Kidney capillary endothelial cell (primary cell): ENCODE measurements around the gene KISS1.

Experiments
- DNase-seq: peaks from one replicate; pipeline ENCODE4 v3.0.0-alpha.2; 2018; ENCODE audit warnings: low spot score

KISS1 gene

GRCh38 chr1:204154568-204155255 lies 41.6 kb downstream of the KISS1 start:
- DNase-seq, result no peak

- DNase-seq, result no peak
Measured at GRCh38 chr1:204153667-204154066, 42.6 kb downstream of the KISS1 start.

DNA sequence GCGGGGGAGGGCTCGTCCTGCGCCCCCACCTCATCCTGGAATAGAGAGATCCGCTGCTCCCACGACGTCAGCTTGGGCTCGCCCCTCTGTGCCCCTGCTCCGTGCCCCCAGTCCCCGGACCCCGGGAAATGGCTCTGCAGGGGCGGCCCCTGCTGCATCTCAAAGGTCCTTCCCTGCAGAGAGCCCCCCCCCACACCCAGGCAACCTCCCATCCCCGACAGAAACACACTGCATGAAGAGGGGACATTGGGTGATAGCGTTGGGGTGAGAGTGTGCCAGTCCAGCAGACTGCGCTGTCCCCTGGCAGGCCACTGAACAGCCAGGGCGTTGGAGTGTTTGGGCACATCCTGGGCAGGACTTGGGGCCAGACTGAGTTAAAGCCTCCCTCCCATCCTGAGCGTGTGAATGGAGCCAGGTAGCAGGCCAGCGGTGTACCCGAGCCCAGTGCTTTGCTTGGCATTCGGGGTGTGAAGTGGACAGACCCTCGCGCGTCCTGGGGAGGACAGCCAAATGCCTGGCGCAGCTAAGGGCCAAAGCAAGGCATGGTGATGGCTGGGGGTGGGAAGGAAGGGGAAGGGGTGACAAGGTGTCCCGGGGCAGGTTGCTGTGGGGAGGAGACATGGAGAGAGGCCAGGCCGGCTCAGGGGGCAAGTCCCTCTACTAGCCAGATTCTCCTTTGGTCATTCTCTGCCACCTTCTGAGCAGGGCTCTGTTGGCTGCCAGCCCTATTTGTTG lies 43.8 kb downstream of the KISS1 start:
- no peak for DNase-seq

- DNase-seq, result no peak
Measured at GRCh38 chr1:204151552-204152309, 44.6 kb downstream of the KISS1 start, which contains the start of gene ETNK2. Gene ETNK2, minus strand, starts transcription at chr1:204152044. Its CDS starts 192 bp downstream, at chr1:204151852.

GRCh38 chr1:204150702-204151551 lies 45.4 kb downstream of the KISS1 start:
- no peak for DNase-seq

GRCh38 chr1:204149635-204150565 lies 46.4 kb downstream of the KISS1 start:
- no peak for DNase-seq

DNA sequence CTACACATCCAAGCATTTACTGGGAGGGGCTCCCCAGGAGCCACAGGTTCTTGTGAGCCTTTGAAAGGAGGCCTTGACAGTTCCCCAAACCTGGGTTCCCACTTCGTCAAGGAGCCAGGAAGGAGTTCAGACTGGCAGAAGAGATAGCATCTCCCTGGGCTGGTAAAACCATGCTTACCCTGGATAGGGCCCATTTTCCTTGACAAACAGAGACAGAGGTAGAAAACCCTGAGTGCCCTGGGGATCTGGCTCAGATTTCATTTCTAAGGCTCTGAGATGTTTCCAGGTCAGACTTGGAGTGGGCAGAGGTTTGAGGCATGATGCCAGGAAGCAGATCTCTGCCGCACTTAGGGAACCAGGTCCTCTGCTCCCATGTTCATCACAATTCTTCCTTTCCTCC lies 47.2 kb downstream of the KISS1 start:
- DNase-seq, result no peak

GRCh38 chr1:204147406-204148383 lies 48.6 kb downstream of the KISS1 start:
- no peak for DNase-seq

DNA sequence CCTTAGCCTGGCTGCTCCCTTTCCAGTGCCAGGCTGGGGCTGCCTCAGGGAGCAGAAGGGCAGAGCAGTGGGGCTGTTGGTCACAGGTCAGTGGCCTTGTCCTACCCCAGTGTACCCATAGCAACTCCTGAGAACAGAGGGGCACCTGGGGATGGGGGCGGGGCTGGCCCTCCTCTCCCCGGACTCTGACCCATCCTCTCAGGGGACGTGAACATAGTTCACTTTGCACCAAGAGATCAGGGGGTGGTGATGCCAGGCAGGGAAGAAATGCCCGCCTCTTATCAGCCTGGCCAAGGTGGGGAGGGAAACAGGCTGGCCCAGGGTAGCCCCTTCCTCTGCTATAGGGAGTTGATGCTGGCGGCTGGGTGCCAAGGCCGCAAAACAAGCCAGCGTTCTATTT lies 49.3 kb downstream of the KISS1 start:
- no peak for DNase-seq

DNA sequence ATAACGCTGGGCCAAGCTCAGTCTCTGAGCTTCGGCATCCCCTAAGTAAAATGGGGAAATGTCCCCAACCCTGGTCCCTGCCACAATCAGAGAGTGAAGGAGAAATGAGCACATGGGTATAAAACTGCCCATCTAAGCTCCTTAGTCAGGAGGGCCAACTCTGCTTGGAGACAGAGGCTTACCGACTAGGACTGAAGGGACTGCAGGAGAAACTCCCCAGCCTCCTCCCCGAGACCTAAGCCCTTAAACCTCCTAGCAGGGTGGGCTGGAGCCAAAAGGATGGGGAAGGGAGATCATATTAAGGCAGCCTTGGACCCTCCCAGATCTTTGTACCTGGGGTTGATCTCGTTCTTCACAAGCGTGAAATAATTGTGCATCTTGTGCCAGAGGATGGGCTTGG lies 50.0 kb downstream of the KISS1 start:
- DNase-seq, result no peak

- DNase-seq, result no peak
Measured at GRCh38 chr1:204145033-204145504, 51.2 kb downstream of the KISS1 start.

DNA sequence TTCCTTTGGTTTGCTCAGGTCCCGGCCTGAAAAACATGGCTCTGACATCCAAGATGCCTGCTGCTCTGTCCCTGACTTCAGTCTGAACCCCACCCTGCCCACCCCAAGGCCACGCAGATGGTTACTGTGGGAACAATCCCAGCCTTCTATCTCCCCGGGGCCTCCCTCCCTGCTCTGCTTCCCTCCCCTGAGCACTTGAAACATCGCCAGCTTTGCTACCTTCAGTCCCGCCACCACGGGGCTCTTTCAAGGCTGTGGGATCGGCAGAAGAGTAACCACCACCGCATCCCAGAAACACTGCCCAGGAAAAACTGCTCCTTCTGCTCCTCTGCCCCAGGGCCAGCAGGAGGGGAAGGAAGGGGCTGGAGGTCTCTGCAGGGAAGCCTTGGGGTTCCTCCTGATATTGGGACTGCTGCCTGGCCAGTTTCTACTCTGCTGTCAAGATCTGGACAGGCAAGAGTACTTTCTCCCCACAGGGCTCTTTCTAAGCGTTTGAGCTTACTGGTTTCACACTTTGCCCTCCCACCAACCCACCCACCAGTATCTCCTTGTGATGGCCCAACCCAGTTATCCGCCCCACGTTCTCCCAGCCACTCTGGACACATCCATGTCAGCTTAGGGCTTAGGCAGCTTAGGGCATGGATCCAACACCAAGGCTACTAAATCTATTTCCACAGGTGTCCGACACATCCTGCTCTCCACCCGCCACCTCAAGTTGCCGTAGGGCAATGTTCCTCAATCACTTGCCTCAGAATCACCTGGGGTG lies 52.8 kb downstream of the KISS1 start:
- DNase-seq, result no peak

- no peak for DNase-seq
Measured at GRCh38 chr1:204142032-204142974, 54.0 kb downstream of the KISS1 start.

DNA sequence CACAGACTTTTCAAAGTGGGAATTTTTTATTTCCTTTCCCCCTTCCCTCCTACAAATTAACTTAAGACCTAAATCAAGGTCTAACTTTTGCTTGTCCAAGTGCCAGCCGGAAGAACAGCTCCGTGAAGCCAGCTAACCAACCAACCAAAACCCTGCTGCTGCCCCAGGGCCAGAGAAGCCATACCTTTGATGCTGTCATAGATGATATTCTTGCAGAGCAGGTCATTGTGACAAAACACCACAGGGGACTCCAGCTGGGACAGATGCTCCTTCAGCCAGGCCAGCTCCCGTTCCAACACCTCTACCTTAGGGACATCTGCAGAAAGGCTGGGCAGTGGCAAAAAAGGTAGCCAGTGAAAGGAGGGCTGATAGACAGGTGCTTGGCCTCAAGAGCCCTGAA lies 55.2 kb downstream of the KISS1 start:
- DNase-seq, result no peak
